Activated effector memory CD4-positive, alpha-beta T cell treated with anti-CD3 and anti-CD28 coated beads, Interleukin-2, amount 50 U/mL, for 16 hours (primary cell): ENCODE data around the gene COX14.
A peak's percentile ranks its signal among the peaks of the same experiment; 100 is the strongest.

Experiments
- DNase-seq: peaks from one replicate; pipeline ENCODE4 v3.0.0-alpha.2; 2020

COX14 gene

DNA sequence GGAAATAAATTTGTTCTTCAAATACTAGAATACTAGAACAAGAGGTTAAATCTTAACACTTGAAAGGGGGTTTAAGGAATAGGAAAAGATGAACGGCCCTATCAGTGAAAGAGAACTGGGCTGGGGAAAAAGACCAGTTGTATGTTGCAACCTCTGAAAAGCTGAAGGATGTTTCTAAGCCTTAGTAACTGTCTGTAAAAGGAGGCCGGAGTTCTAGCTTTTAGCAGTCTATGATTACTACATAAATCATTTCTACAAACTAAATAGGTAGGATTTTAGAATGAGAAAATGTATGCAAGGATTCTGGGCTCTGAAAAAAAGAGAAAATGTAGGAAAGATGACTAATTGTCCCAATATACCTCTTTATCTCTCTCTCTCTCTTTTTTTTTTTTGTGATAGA, 50.2 kb downstream of the COX14 start:
- DNase-seq: no peak

DNA sequence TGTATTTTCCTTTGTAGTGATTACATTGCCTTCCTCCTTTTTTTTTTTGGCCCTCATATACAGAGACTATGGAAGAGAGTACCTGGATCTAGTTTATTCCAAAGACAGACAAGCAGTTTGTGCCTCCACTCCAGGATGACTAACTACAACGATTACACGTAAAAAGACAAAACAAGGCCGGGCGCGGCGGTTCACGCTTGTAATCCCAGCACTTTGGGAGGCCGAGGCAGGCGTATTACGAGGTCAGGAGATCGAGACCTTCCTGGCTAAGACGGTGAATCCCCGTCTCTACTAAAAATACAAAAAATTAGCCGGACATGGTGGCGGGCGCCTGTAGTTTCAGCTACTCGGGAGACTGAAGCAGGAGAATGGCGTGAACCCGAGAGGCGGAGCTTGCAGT, 52.9 kb downstream of the COX14 start:
- DNase-seq: no peak

DNA sequence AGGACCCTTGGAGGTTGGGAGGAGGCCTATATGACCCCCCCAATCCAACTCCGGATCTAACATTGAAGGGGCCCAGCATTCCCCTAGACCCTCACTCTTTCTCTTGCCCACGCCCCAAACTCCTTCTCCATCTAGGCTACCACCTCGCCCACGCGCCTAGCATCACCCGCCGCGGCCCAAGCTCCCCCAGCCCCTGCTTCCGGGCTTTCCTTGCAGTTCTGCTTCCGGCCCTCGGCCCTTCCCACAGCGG, 54.7 kb downstream of the COX14 start:
- peak; percentile 83 for DNase-seq

DNA sequence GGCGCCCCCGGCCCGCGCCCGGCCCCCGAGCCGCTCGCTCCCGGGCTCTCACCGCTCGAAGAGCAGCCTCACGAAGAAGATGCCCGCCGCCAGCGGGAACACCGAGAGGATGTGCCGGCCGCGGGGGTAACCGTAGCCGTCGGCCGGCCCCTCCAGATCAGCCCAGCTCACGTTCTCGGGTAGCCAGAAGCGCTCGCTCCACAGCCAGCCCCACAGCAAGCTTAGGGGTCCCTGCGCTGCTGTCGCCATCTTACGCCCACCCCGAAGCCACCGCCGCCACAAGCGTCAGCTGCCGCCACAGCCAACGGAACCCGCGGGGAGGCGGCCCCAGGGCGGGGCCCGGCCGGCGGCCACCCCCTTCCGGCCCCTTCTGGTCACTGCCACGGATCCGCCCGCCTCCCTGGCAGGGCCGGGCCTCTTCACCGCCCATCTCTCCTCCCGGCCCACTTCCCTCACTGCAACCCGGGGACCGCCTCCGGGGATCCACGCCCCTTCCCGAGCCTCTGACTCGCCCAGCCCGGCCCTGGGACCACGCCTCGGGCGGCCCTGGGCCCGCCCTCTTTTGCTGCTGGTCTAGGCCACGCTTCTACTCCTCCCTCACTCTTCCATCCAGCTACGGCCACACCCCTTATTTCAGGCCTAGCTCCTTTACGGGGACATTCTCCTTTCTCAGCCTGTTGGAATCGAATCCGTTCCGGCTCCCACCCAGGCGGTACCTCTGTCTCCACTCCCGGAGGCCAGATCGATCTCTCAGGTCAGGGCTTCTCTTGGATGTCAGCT, 55.2 kb downstream of the COX14 start, which contains the start of gene CERS5:
TSS of gene CERS5 (minus strand) at position 321 of the 780 bp plus-strand sequence. CDS start at position 249, 72 bp downstream.
- DNase-seq: peak; percentile 99
